Measurements from ENCODE around the gene CHST12.
"Not testable (repeated sequence)": the region's sequence is repeated elsewhere in the genome, so short reads cannot be mapped to it uniquely, and the experiment has no call there.

CHST12 gene

GRCh38 chr7:2405201-2405600 is 1.8 kb downstream of the CHST12 start:
- no peak for DNase-seq

DNA sequence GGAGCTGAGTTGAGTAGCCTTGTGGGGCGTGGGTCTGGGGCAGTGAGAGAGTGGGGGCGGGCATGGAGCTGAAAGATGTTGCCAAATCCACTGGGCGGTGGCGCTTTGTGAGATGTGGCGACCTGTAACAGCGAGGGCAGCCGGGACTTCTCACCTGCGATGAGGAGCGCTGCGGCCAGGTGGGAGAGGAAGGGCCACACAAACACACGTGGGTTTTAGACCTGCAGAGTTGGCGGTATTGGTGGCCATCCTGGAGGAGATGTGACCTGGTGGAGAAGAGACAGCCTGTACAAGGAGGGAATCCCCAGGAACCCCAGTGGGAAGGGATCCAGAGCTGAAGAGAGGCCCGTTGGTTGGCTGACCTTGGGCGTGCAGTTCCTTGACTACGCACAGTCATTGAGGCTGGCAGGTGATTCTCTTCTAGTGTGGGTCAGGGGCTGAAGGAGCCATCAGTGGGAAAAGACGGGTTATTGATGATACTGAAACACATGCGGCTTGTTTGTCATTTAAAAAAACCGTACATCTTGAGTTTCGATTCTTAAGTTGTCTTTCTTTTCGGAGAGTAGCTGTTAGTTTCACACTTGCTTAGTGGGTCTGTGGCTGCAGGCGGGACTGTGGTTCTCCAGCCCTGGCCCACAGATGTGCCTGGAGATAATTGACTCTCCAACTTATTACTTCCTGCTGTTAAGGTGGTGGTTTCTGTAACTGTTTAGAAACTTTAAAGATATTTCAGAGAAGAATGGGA is 2.4 kb downstream of the CHST12 start:
- DNase-seq: no peak

GRCh38 chr7:2409745-2410414 is 6.5 kb downstream of the CHST12 start:
- DNase-seq: no peak

GRCh38 chr7:2411049-2411448 is 7.6 kb downstream of the CHST12 start:
- no peak for DNase-seq

GRCh38 chr7:2411815-2412586 is 8.6 kb downstream of the CHST12 start:
- DNase-seq: no peak

- no peak for DNase-seq
These were observed 9.3 kb downstream of the CHST12 start for GRCh38 chr7:2412587-2413201.

DNA sequence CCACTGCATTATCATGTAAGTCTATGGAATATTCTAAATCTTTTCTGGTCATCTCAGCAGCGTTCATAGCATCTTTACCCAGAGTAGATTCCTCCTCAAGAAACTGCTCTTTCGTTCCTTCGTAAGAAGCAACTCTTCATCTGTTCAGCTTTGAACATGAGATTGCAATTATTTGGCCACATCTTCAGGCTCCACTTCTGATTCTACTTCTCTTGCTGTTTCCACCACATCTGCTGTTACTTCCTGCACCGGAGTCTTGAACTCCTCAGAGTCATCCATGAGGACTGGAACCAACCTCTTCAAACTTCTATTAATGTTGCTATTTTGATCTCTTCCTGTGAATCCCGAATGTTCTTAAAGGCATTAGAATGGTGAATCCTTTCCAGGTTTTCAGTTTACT is 12.7 kb downstream of the CHST12 start:
- DNase-seq: no peak

- no peak for DNase-seq
These were observed 13.2 kb downstream of the CHST12 start for GRCh38 chr7:2416650-2417049.

DNA sequence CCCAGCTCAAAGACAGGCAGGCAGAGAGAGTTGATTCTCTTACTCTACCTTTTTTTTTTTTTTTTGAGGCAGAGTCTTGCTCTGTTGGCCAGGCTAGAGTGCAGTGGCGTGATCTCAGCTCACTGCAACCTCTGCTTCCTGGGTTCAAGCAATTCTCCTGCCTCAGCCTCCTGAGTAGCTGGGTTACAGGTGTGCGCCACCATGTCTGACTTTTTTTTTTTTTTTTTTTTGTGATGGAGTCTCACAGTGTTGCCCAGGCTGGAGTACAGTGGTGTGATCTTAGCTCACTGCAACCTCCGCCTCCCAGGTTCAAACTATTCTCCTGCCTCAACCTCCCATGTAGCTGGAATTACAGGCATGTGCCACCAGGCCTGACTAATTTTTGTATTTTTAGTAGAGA is 13.8 kb downstream of the CHST12 start:
- not testable (repeated sequence) for DNase-seq

- DNase-seq: no peak
These were observed 14.6 kb downstream of the CHST12 start for GRCh38 chr7:2417981-2418481.

GRCh38 chr7:2420216-2420933 is 17.0 kb downstream of the CHST12 start:
- DNase-seq: no peak

GRCh38 chr7:2421943-2422310 is 18.5 kb downstream of the CHST12 start:
- no peak for DNase-seq

DNA sequence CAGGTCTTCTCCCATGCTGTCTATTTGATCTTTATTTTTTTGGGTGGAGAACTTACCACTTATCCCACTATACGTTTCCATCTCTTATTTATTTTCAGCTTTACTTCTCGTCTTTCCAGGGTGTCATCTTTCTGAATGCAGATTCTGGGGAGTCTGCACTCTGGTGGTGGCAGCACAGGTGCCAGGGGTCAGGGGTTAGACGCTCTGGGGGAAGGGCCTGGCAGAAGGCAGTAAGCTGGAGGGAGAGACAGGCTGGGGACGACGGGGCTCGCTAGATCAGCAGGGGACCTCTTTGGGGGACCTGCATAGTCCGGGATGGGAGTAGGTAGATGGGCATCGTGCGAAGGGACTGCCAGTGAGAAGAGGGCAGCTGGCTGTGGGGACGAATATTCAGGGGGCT is 22.3 kb downstream of the CHST12 start:
- no peak for DNase-seq

DNA sequence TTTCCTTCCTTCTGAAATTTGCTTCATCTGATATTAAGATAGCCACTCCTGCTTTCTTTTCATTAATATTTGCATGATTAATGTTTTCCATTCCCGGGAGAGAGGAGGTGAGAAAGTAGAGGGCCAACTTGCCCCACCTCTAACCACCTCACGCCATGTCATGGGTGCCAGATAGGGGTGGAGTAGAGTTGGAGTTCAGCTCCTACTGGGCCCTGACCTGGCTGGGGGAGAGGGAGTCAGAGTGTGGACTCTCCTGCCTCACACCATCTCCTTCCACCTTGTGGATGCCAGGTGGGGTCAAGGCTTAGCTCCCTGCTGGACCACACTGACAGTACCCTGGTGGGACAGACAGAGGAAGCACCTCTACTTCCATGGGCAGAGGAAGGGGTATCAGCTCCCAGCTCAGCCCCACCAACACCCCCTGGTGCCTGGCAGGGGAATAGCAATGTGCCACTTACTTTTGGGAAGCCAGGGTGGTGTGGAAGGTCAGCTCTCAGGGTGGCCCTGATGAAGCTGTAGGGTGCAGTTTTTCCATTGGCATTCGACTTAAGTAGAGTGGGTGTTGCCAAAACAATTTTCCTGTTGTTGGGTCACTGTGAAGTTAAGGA is 28.0 kb downstream of the CHST12 start:
- no peak for DNase-seq

DNA sequence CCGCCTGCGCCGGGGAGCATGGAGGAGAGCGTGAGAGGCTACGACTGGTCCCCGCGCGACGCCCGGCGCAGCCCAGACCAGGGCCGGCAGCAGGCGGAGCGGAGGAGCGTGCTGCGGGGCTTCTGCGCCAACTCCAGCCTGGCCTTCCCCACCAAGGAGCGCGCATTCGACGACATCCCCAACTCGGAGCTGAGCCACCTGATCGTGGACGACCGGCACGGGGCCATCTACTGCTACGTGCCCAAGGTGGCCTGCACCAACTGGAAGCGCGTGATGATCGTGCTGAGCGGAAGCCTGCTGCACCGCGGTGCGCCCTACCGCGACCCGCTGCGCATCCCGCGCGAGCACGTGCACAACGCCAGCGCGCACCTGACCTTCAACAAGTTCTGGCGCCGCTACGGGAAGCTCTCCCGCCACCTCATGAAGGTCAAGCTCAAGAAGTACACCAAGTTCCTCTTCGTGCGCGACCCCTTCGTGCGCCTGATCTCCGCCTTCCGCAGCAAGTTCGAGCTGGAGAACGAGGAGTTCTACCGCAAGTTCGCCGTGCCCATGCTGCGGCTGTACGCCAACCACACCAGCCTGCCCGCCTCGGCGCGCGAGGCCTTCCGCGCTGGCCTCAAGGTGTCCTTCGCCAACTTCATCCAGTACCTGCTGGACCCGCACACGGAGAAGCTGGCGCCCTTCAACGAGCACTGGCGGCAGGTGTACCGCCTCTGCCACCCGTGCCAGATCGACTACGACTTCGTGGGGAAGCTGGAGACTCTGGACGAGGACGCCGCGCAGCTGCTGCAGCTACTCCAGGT is 29.7 kb downstream of the CHST12 start:
- no peak for DNase-seq

GRCh38 chr7:2433713-2434550 is 30.5 kb downstream of the CHST12 start:
- no peak for DNase-seq

- DNase-seq: no peak
These were observed 31.7 kb downstream of the CHST12 start for GRCh38 chr7:2435146-2435545.

DNA sequence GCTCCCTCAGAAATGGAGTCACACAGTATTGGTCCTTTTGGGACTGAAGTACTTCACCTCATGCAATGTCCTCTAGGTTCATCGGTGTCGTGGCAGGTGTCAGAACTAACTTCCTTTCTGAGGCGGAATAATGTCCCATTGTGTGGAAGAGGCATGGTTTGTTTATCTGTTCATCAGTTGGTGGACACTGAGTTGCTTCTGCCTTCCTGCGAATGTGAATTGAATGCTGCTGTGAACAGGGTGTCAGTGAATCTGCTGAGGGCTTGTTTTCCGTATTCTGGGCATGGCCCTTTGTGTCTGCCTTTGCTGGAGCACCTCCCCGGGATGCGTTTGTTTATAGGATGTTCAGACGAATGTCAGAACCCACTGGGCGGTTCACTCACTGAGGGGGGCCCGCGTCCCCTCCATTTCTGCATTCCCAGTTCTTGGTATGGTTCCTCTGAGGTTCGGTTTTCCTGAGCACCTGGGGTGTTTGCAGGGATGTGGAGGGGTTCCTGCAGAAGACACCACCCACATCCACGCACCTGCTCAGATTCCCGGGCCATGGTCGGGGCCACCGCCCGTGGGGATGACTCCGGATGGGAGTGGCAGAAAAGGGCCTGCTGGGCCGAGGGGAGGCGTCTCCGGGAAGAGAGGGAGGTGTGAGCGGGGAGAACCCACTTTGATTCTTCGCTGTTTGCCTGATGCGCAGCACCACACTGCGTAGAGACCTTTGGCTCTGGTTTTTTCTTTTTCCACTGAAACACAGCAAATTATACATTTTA is 33.1 kb downstream of the CHST12 start:
- no peak for DNase-seq

DNA sequence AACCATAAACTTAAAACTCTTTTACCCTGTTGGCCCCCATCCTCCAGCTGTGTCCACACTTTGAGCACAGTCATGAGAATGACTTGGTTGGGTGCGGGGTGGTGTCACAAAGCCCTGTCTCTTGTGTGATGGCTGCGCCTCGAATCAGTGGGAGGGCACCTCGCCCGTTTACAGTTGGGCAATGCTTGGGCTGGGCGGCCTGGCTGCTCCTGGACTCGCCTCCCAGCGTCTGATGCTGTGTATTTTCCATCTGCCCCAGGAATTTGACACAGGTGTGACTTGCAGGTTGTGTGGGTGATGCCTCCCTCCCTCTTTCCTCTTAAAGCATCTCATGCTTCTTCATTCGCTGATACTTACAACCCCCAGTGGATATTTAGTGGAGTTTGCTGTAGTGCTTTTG is 33.7 kb downstream of the CHST12 start:
- no peak for DNase-seq
